PC-9 (cell line): Measurements from ENCODE around the gene SFMBT2.

Experiments
- EZH2 ChIP-seq: fragments of 200-600 bp; sonication (generic); IDR thresholded peaks from 2 replicates; pipeline ENCODE4 v1.8.0; 2017; ENCODE audit warnings: antibody characterized with exemption, low read depth
- TF ChIP-seq, protein P1 (sequence below): fragments of 200-600 bp; sonication (generic); conservative IDR thresholded peaks from 2 replicates; pipeline ENCODE4 v1.6.1; 2017; ENCODE audit warnings: mixed run types, antibody characterized with exemption, mild to moderate bottlenecking, moderate library complexity

GRCh38 chr10:7305053-7305452, 105.8 kb downstream of the SFMBT2 start:
- TF ChIP-seq, protein P1, sequence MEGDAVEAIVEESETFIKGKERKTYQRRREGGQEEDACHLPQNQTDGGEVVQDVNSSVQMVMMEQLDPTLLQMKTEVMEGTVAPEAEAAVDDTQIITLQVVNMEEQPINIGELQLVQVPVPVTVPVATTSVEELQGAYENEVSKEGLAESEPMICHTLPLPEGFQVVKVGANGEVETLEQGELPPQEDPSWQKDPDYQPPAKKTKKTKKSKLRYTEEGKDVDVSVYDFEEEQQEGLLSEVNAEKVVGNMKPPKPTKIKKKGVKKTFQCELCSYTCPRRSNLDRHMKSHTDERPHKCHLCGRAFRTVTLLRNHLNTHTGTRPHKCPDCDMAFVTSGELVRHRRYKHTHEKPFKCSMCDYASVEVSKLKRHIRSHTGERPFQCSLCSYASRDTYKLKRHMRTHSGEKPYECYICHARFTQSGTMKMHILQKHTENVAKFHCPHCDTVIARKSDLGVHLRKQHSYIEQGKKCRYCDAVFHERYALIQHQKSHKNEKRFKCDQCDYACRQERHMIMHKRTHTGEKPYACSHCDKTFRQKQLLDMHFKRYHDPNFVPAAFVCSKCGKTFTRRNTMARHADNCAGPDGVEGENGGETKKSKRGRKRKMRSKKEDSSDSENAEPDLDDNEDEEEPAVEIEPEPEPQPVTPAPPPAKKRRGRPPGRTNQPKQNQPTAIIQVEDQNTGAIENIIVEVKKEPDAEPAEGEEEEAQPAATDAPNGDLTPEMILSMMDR = no peak
- TF ChIP-seq EZH2 = no peak
